Activated CD4-positive, alpha-beta memory T cell treated with anti-CD3 and anti-CD28 coated beads for 36 hours (primary cell): Measurements from ENCODE around the gene AK4. TPM values are rescaled to one million over a fixed set of nuclear protein-coding genes. Genes with fewer than 3 reads are reported as not detected.

Source experiments
- CTCF ChIA-PET: fragments of 350-600 bp; sonication (Branson Sonifier 250); formaldehyde crosslinking; loops from one replicate; lab custom pipeline; 2021; ENCODE audit warnings: antibody characterized with exemption, inconsistent platforms; lab: Charles Lee
- POLR2A ChIA-PET: fragments of 350-600 bp; sonication (Branson Sonifier 250); formaldehyde crosslinking; loops from one replicate; lab custom pipeline; 2021; ENCODE audit warnings: antibody characterized with exemption; lab: Charles Lee
- DNase-seq: peaks from one replicate; pipeline ENCODE4 v3.0.0-alpha.2; 2020
- H3K27ac Mint-ChIP-seq: one replicate; pipeline ENCODE4 v1.8.0; 2021; ENCODE audit warnings: mixed read lengths
- H3K27me3 Mint-ChIP-seq: one replicate; pipeline ENCODE4 v1.8.0; 2021; ENCODE audit warnings: mixed read lengths
- H3K36me3 Mint-ChIP-seq: one replicate; pipeline ENCODE4 v1.8.0; 2021; ENCODE audit warnings: mixed read lengths
- H3K4me1 Mint-ChIP-seq: one replicate; pipeline ENCODE4 v1.8.0; 2021; ENCODE audit warnings: low read depth, mixed read lengths
- H3K4me3 Mint-ChIP-seq: one replicate; pipeline ENCODE4 v1.8.0; 2021; ENCODE audit warnings: mild to moderate bottlenecking, mixed read lengths
- H3K9me3 Mint-ChIP-seq: one replicate; pipeline ENCODE4 v1.8.0; 2021; ENCODE audit warnings: mixed read lengths
- intact Hi-C: fragments of 100-400 bp; cut with micrococcal nuclease; formaldehyde crosslinking; loops from one replicate; pipeline ENCODE4 v1.15.1; 2023
- total RNA-seq, 2 experiments: library from RNA; stranded (reverse); gene quantifications; one replicate each; pipeline ENCODE4 v1.2.3, GENCODE V29; 2021

Gene AK4
- total RNA-seq, 2 experiments from 2014 or later = 42.7 to 45.5 TPM

- H3K4me1 Mint-ChIP-seq = peaks cover 7% of the 10 kb centered on the region
- POLR2A ChIA-PET = no interaction called here
Measured at GRCh38 chr1:65208563-65208973, 60.6 kb downstream of the AK4 start.

DNA sequence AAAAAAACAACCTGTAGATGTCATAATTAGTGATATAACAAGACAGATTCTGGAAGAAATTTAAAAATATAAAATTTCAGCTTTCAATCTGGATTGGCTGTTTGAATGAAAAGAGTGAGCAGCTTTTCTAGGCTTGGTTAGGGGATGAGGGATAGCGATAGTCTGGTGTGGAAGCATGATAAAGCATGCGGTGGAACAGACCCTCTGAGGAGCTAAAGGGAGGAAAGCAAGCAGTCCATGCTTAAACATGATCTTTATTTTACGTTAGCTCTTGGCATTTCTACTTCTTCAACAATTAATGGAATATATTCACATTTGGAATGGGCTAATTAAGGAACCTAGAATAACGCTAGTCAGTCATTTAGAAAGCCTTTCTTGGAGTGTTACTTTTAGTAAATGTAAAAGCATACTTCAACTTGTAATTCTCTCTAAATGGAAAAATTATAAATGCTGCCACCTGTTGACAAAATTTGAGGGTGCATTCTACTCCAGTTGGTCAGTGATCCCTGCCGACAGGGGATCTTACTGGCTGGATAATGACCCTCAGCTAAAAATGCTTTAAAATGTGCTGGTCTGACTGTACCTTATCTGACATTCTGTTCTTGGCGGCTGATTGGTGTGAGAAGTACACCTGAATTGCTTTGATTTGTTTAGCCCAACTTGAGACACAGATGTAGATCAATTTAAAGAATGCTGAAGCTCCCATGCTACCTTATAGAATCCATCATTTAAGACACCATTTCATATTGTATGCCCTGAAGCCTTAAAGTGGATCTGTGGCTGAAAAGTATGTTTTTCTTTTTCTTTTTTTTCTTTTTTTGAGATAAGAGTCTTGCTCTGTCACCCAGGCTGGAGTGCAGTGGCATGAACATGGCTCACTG, 61.2 kb downstream of the AK4 start:
- ChIA-PET POLR2A (no interaction called here), CTCF (interaction anchor here (0.7 to 2.9 kb wide), 15 partner anchors 11 to 479 kb away, joined by 3 to 18 read pairs (median 4); no protein-coding TSS in a partner anchor)
- H3K4me1 Mint-ChIP-seq = peaks cover 14% of the 10 kb centered on the region
- no peak overlapping the region for H3K4me3 Mint-ChIP-seq
- no peak for DNase-seq
- intact Hi-C loops = no loop called here
- peaks cover 3% of the 10 kb centered on the region for H3K27me3 Mint-ChIP-seq
- H3K36me3 Mint-ChIP-seq = no peaks in the 10 kb centered on the region
- H3K9me3 Mint-ChIP-seq = no peaks in the 10 kb centered on the region
- H3K27ac Mint-ChIP-seq = no peak overlapping the region

More at GRCh38 chr1:65208563-65208973, 60.6 kb downstream of the AK4 start:
- H3K27me3 Mint-ChIP-seq = peaks cover 3% of the 10 kb centered on the region
- H3K4me3 Mint-ChIP-seq = no peak overlapping the region
- no peaks in the 10 kb centered on the region for H3K36me3 Mint-ChIP-seq
- DNase-seq = no peak
- intact Hi-C loops = loop anchor here (1.0 kb wide), 1 partner anchor 148 kb away; no protein-coding TSS in a partner anchor
- CTCF ChIA-PET = interaction anchor here (0.7 to 2.9 kb wide), 15 partner anchors 10 to 480 kb away, joined by 3 to 18 read pairs (median 4); no protein-coding TSS in a partner anchor
- H3K9me3 Mint-ChIP-seq = no peaks in the 10 kb centered on the region
- no peak overlapping the region for H3K27ac Mint-ChIP-seq

DNA sequence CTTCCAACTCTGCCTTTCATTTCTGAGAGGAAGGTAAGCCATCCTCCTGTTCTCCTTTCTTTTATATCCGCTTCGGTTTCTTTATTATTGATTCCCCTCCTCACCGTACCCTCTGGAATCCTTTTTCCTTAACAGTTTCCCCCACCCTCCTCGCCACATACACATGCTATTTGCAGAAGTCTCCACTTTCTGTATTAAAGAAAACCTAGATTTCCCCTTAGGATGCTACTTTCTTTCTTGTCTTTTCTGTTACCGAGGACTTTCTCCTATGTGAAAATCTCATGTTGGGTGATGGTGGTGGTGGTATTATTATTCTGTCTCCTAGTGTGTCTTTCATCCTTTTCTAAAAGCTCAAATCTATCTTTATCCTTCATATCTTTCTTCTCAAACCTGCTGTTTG, 62.3 kb downstream of the AK4 start:
- intact Hi-C loops = loop anchor here (5.0 kb wide), 1 partner anchor 182 kb away; no protein-coding TSS in a partner anchor
- ChIA-PET CTCF (interaction anchor here (1.7 kb wide), 1 partner anchor 10 kb away, joined by 15 read pairs; no protein-coding TSS in a partner anchor), POLR2A (no interaction called here)
- Mint-ChIP-seq H3K4me3 (no peak overlapping the region), H3K27me3 (peaks cover 3% of the 10 kb centered on the region), H3K9me3 (no peaks in the 10 kb centered on the region), H3K36me3 (no peaks in the 10 kb centered on the region), H3K27ac (no peak overlapping the region), H3K4me1 (peaks cover 23% of the 10 kb centered on the region)
- DNase-seq = no peak

GRCh38 chr1:65211331-65211730, 63.3 kb downstream of the AK4 start:
- CTCF ChIA-PET = no interaction called here

GRCh38 chr1:65213271-65214023, 65.4 kb downstream of the AK4 start:
- Mint-ChIP-seq H3K27me3 (peaks cover 3% of the 10 kb centered on the region), H3K36me3 (no peaks in the 10 kb centered on the region), H3K4me3 (no peak overlapping the region), H3K27ac (peak overlapping the region; percentile 31), H3K4me1 (peaks cover 28% of the 10 kb centered on the region), H3K9me3 (no peaks in the 10 kb centered on the region)
- ChIA-PET POLR2A (no interaction called here), CTCF (interaction anchor here (0.8 to 1.5 kb wide), 5 partner anchors 23 to 476 kb away, joined by 3 to 10 read pairs (median 3); no protein-coding TSS in a partner anchor)
- intact Hi-C loops = loop anchor here (1.0 to 5.0 kb wide), 3 partner anchors 17 to 179 kb away; partner anchors contain the start of gene AK4
- peak; percentile 50 for DNase-seq

More at GRCh38 chr1:65211331-65211730, 63.3 kb downstream of the AK4 start:
- intact Hi-C loops = loop anchor here (5.0 kb wide), 1 partner anchor 181 kb away; no protein-coding TSS in a partner anchor
- no peak overlapping the region for H3K4me3 Mint-ChIP-seq
- peaks cover 3% of the 10 kb centered on the region for H3K27me3 Mint-ChIP-seq
- H3K27ac Mint-ChIP-seq = no peak overlapping the region
- H3K4me1 Mint-ChIP-seq = peaks cover 28% of the 10 kb centered on the region
- no peak for DNase-seq
- no peaks in the 10 kb centered on the region for H3K36me3 Mint-ChIP-seq
- H3K9me3 Mint-ChIP-seq = no peaks in the 10 kb centered on the region
- POLR2A ChIA-PET = no interaction called here

GRCh38 chr1:65214340-65215027, 66.5 kb downstream of the AK4 start:
- Mint-ChIP-seq H3K27me3 (no peaks in the 10 kb centered on the region), H3K4me1 (peaks cover 28% of the 10 kb centered on the region), H3K27ac (peak overlapping the region; percentile 21), H3K4me3 (no peak overlapping the region), H3K9me3 (no peaks in the 10 kb centered on the region), H3K36me3 (peaks cover 2% of the 10 kb centered on the region)
- ChIA-PET CTCF (interaction anchor here (1.6 to 2.0 kb wide), 2 partner anchors 21 to 473 kb away, joined by 6 to 17 read pairs; no protein-coding TSS in a partner anchor), POLR2A (no interaction called here)
- intact Hi-C loops = loop anchor here (1.0 to 5.0 kb wide), 2 partner anchors 16 to 178 kb away; no protein-coding TSS in a partner anchor
- DNase-seq = no peak

DNA sequence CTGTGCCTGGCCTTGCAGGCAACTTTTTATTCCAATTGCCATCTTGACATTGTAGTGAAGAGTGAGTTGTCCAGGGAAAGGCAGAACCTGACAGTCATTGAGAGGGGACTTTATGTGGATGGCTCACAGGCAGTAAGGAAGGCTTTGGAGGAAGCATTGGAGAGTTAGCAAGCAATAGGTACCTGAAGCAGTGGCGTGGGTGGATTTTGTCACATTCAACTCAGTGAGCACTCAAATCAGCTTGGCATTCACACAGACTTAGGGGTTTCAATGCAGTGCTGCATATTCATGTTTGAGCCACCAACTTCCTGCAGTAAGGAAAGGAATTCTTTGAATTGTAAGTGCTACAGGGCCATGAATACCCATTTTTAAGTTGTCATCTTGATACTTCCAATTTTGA, 69.0 kb downstream of the AK4 start:
- CTCF ChIA-PET = interaction anchor here (2.8 kb wide), 1 partner anchor 10 kb away, joined by 8 read pairs; no protein-coding TSS in a partner anchor
- intact Hi-C loops = no loop called here
- peaks cover 2% of the 10 kb centered on the region for H3K27me3 Mint-ChIP-seq
- H3K4me1 Mint-ChIP-seq = peaks cover 28% of the 10 kb centered on the region
- POLR2A ChIA-PET = no interaction called here
- DNase-seq = no peak
- no peak overlapping the region for H3K4me3 Mint-ChIP-seq
- H3K27ac Mint-ChIP-seq = no peak overlapping the region
- peaks cover 4% of the 10 kb centered on the region for H3K36me3 Mint-ChIP-seq
- no peaks in the 10 kb centered on the region for H3K9me3 Mint-ChIP-seq

DNA sequence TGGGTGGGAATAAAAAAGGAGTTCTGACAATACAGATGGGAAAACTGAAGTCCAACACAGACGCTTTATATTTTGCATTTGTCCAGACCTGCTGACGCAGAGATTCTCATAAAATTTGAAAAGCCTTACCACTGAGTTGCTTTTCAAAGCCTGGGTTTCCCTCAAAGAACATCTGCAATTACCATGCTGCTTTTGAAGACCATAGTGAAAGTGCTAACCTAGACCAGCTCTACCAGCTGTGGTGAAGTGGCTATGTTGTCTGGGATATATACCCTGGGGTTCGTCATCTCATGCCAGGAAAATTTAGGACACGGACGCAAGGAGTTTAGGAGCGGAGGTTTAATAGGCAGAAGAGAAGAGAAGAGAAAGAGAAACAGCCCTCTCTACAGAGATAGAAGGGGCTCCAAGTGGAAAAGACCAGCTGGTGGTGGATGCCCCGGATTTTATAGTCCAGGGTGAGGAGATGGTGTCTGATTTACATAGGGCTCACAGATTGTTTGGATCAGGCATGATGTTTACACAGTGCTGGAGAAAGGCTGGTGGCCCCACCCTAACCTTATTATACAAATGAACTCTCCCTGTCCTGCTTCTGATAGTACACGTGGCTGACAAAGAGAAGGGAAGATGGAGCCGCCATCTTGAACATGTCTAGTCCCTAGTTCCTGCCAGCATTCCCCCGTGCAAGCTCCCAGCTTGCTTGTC, 73.8 kb downstream of the AK4 start:
- Mint-ChIP-seq H3K27me3 (peaks cover 16% of the 10 kb centered on the region), H3K36me3 (peaks cover 12% of the 10 kb centered on the region), H3K27ac (no peak overlapping the region)

GRCh38 chr1:65222340-65222940, 74.4 kb downstream of the AK4 start:
- intact Hi-C loops = no loop called here
- H3K27ac Mint-ChIP-seq = no peak overlapping the region
- H3K4me3 Mint-ChIP-seq = no peak overlapping the region
- H3K27me3 Mint-ChIP-seq = peaks cover 16% of the 10 kb centered on the region
- peaks cover 12% of the 10 kb centered on the region for H3K36me3 Mint-ChIP-seq
- ChIA-PET POLR2A (no interaction called here), CTCF (interaction anchor here (1.5 kb wide), 1 partner anchor 465 kb away, joined by 3 read pairs; no protein-coding TSS in a partner anchor)
- DNase-seq = no peak
- no peaks in the 10 kb centered on the region for H3K9me3 Mint-ChIP-seq
- H3K4me1 Mint-ChIP-seq = no peaks in the 10 kb centered on the region

More for the DNA sequence above, 73.8 kb downstream of the AK4 start:
- H3K4me1 Mint-ChIP-seq = no peaks in the 10 kb centered on the region
- CTCF ChIA-PET = interaction anchor here (0.6 to 3.0 kb wide), 2 partner anchors 12 to 270 kb away, joined by 3 to 15 read pairs; no protein-coding TSS in a partner anchor
- no peak for DNase-seq
- no peaks in the 10 kb centered on the region for H3K9me3 Mint-ChIP-seq
- no peak overlapping the region for H3K4me3 Mint-ChIP-seq
- POLR2A ChIA-PET = no interaction called here
- intact Hi-C loops = no loop called here

GRCh38 chr1:65224681-65225091, 76.7 kb downstream of the AK4 start:
- Mint-ChIP-seq H3K27ac (no peak overlapping the region), H3K4me3 (no peak overlapping the region), H3K36me3 (peaks cover 10% of the 10 kb centered on the region), H3K4me1 (no peaks in the 10 kb centered on the region), H3K27me3 (peaks cover 16% of the 10 kb centered on the region), H3K9me3 (no peaks in the 10 kb centered on the region)
- CTCF ChIA-PET = interaction anchor here (1.0 to 1.5 kb wide), 2 partner anchors 11 to 463 kb away, joined by 3 to 4 read pairs; no protein-coding TSS in a partner anchor
- POLR2A ChIA-PET = no interaction called here
- intact Hi-C loops = no loop called here
- no peak for DNase-seq
